Stimulated activated naive B cell treated with anti-CD40 and anti-IgM and Interleukin-4, amounts not matched to agents 10 μg/mL and 1 μg/mL and 100 μg/mL, for 72 hours (primary cell): ENCODE data around the gene ZNF444.
"Not testable (repeated sequence)": the region's sequence is repeated elsewhere in the genome, so short reads cannot be mapped to it uniquely, and the experiment has no call there.

Experiments used
- ATAC-seq, 2 donors: fragments of 150-1000 bp; cut with Tn5 transposase; replicated peaks; 2 replicates each; pipeline ENCODE4 v1.10.0; 2021; ENCODE audit warnings: moderate library complexity in 1 of 2
- DNase-seq: peaks from one replicate; pipeline ENCODE4 v3.0.0; 2021
- H3K27ac Mint-ChIP-seq: one replicate; pipeline ENCODE4 v1.8.0; 2022; ENCODE audit warnings: mild to moderate bottlenecking, mixed read lengths
- H3K27me3 Mint-ChIP-seq, 2 donors: one replicate each; pipeline ENCODE4 v1.8.0; 2022; ENCODE audit warnings: mixed read lengths in 2 of 2
- H3K36me3 Mint-ChIP-seq, 2 donors: one replicate each; pipeline ENCODE4 v1.8.0; 2022; ENCODE audit warnings: mixed read lengths in 2 of 2, mild to moderate bottlenecking in 1 of 2
- H3K4me1 Mint-ChIP-seq, 2 donors: one replicate each; pipeline ENCODE4 v1.8.0; 2022; ENCODE audit warnings: mixed read lengths in 2 of 2, mild to moderate bottlenecking in 1 of 2
- H3K4me3 Mint-ChIP-seq, 2 donors: one replicate each; pipeline ENCODE4 v1.8.0; 2022; ENCODE audit warnings: mild to moderate bottlenecking in 2 of 2, mixed read lengths in 2 of 2, moderate library complexity in 1 of 2
- H3K9me3 Mint-ChIP-seq, 2 donors: one replicate each; pipeline ENCODE4 v1.8.0; 2022; ENCODE audit warnings: mixed read lengths in 2 of 2, mild to moderate bottlenecking in 1 of 2

The ZNF444 gene

GRCh38 chr19:56155124-56155687 lies 14.1 kb downstream of the ZNF444 start:
- Mint-ChIP-seq H3K9me3 (peaks cover 6% of the 10 kb centered on the region in 2 donors), H3K36me3 (peaks cover 22 to 63% of the 10 kb centered on the region in 2 donors), H3K27me3 (no peaks in the 10 kb centered on the region), H3K27ac (no peak overlapping the region), H3K4me3 (no peak overlapping the region), H3K4me1 (peaks cover 10 to 11% of the 10 kb centered on the region in 2 donors)
- no peak for DNase-seq
- ATAC-seq: peak in 1 of 2 donors; percentile 25

- no peaks in the 10 kb centered on the region for H3K27me3 Mint-ChIP-seq
- ATAC-seq (no peak), DNase-seq (no peak)
- peaks cover 6% of the 10 kb centered on the region in 2 donors for H3K9me3 Mint-ChIP-seq
- H3K4me1 Mint-ChIP-seq: peaks cover 9 to 10% of the 10 kb centered on the region in 2 donors
- H3K36me3 Mint-ChIP-seq: peaks cover 24 to 70% of the 10 kb centered on the region in 2 donors
- H3K4me3 Mint-ChIP-seq: no peak overlapping the region
- no peak overlapping the region for H3K27ac Mint-ChIP-seq
These were observed 15.7 kb downstream of the ZNF444 start for GRCh38 chr19:56156768-56157167.

GRCh38 chr19:56158170-56158757 lies 17.2 kb downstream of the ZNF444 start:
- Mint-ChIP-seq H3K4me1 (peaks cover 12 to 18% of the 10 kb centered on the region in 2 donors), H3K36me3 (peaks cover 25 to 79% of the 10 kb centered on the region in 2 donors), H3K9me3 (peaks cover 6% of the 10 kb centered on the region in 2 donors), H3K27me3 (no peaks in the 10 kb centered on the region), H3K27ac (no peak overlapping the region), H3K4me3 (no peak overlapping the region)
- ATAC-seq (no peak), DNase-seq (no peak)

- Mint-ChIP-seq H3K9me3 (peaks cover 6% of the 10 kb centered on the region in 2 donors), H3K27me3 (peaks cover 0 to 2% of the 10 kb centered on the region in 2 donors), H3K4me3 (no peak overlapping the region), H3K4me1 (peaks cover 9 to 17% of the 10 kb centered on the region in 2 donors), H3K27ac (no peak overlapping the region), H3K36me3 (peaks cover 22 to 73% of the 10 kb centered on the region in 2 donors)
- ATAC-seq (no peak), DNase-seq (no peak)
These were observed 18.0 kb downstream of the ZNF444 start for GRCh38 chr19:56159009-56159559.

GRCh38 chr19:56159622-56160271 lies 18.7 kb downstream of the ZNF444 start:
- ATAC-seq (no peak), DNase-seq (no peak)
- peaks cover 22 to 70% of the 10 kb centered on the region in 2 donors for H3K36me3 Mint-ChIP-seq
- H3K27me3 Mint-ChIP-seq: peaks cover under 1 to 8% of the 10 kb centered on the region in 2 donors
- peaks cover 9 to 19% of the 10 kb centered on the region in 2 donors for H3K4me1 Mint-ChIP-seq
- peaks cover 6% of the 10 kb centered on the region in 2 donors for H3K9me3 Mint-ChIP-seq
- H3K4me3 Mint-ChIP-seq: no peak overlapping the region
- H3K27ac Mint-ChIP-seq: no peak overlapping the region

GRCh38 chr19:56161534-56161933 lies 20.4 kb downstream of the ZNF444 start:
- Mint-ChIP-seq H3K4me3 (no peak overlapping the region), H3K36me3 (peaks cover 24 to 53% of the 10 kb centered on the region in 2 donors), H3K27ac (no peak overlapping the region), H3K27me3 (peaks cover 4 to 16% of the 10 kb centered on the region in 2 donors), H3K4me1 (peaks cover 9 to 15% of the 10 kb centered on the region in 2 donors), H3K9me3 (peaks cover 6% of the 10 kb centered on the region in 2 donors)
- ATAC-seq (no peak), DNase-seq (no peak)

GRCh38 chr19:56162258-56162657 lies 21.2 kb downstream of the ZNF444 start:
- H3K9me3 Mint-ChIP-seq: peaks cover 6% of the 10 kb centered on the region in 2 donors
- H3K27me3 Mint-ChIP-seq: peaks cover 4 to 16% of the 10 kb centered on the region in 2 donors
- H3K4me1 Mint-ChIP-seq: peaks cover 9 to 15% of the 10 kb centered on the region in 2 donors
- no peak for DNase-seq
- H3K4me3 Mint-ChIP-seq: no peak overlapping the region
- peak; percentile 76 to 82 for ATAC-seq
- peaks cover 24 to 49% of the 10 kb centered on the region in 2 donors for H3K36me3 Mint-ChIP-seq
- peak overlapping the region; percentile 42 for H3K27ac Mint-ChIP-seq

GRCh38 chr19:56163097-56163496 lies 22.0 kb downstream of the ZNF444 start:
- Mint-ChIP-seq H3K27ac (no peak overlapping the region), H3K4me1 (peaks cover 9 to 15% of the 10 kb centered on the region in 2 donors), H3K4me3 (no peak overlapping the region), H3K27me3 (peaks cover 4 to 16% of the 10 kb centered on the region in 2 donors), H3K36me3 (peaks cover 20 to 41% of the 10 kb centered on the region in 2 donors), H3K9me3 (peaks cover 6% of the 10 kb centered on the region in 2 donors)
- no peak for ATAC-seq
- no peak for DNase-seq

- no peak overlapping the region for H3K4me3 Mint-ChIP-seq
- H3K4me1 Mint-ChIP-seq: peaks cover 5 to 15% of the 10 kb centered on the region in 2 donors
- DNase-seq (no peak), ATAC-seq (no peak)
- H3K36me3 Mint-ChIP-seq: peaks cover 3 to 7% of the 10 kb centered on the region in 2 donors
- H3K27me3 Mint-ChIP-seq: peaks cover 13 to 21% of the 10 kb centered on the region in 2 donors
- H3K27ac Mint-ChIP-seq: no peak overlapping the region
- H3K9me3 Mint-ChIP-seq: no peaks in the 10 kb centered on the region
These were observed 26.0 kb downstream of the ZNF444 start for GRCh38 chr19:56167064-56167578.

- Mint-ChIP-seq H3K9me3 (no peaks in the 10 kb centered on the region), H3K36me3 (no peaks in the 10 kb centered on the region), H3K4me1 (peaks cover 0 to 2% of the 10 kb centered on the region in 2 donors), H3K27me3 (peaks cover 15 to 29% of the 10 kb centered on the region in 2 donors), H3K27ac (no peak overlapping the region), H3K4me3 (no peak overlapping the region)
- ATAC-seq: no peak
- DNase-seq: no peak
These were observed 29.2 kb downstream of the ZNF444 start for GRCh38 chr19:56170261-56170660.

- H3K9me3 Mint-ChIP-seq: no peaks in the 10 kb centered on the region
- peaks cover 0 to 2% of the 10 kb centered on the region in 2 donors for H3K4me1 Mint-ChIP-seq
- H3K36me3 Mint-ChIP-seq: no peaks in the 10 kb centered on the region
- peaks cover 19 to 38% of the 10 kb centered on the region in 2 donors for H3K27me3 Mint-ChIP-seq
- DNase-seq: no peak
- no peak overlapping the region for H3K4me3 Mint-ChIP-seq
- ATAC-seq: no peak
- no peak overlapping the region for H3K27ac Mint-ChIP-seq
These were observed 33.0 kb downstream of the ZNF444 start for GRCh38 chr19:56174086-56174485.

- Mint-ChIP-seq H3K9me3 (no peaks in the 10 kb centered on the region), H3K27me3 (peaks cover 19 to 38% of the 10 kb centered on the region in 2 donors), H3K4me3 (no peak overlapping the region), H3K4me1 (peaks cover 0 to 2% of the 10 kb centered on the region in 2 donors), H3K27ac (no peak overlapping the region), H3K36me3 (no peaks in the 10 kb centered on the region)
- no peak for ATAC-seq
- DNase-seq: no peak
These were observed 33.5 kb downstream of the ZNF444 start for GRCh38 chr19:56174550-56174949.

GRCh38 chr19:56175861-56176307 lies 34.8 kb downstream of the ZNF444 start, which contains the start of gene GALP:
GALP (plus strand) TSS chr19:56176008; CDS start chr19:56177109, 1,101 bp downstream.
- DNase-seq, H3K27ac Mint-ChIP-seq, H3K4me1 Mint-ChIP-seq, ATAC-seq, H3K36me3 Mint-ChIP-seq, H3K4me3 Mint-ChIP-seq, H3K9me3 Mint-ChIP-seq: not testable (repeated sequence)
- peaks cover 15 to 38% of the 10 kb centered on the region in 2 donors for H3K27me3 Mint-ChIP-seq

- not testable (repeated sequence) for DNase-seq, H3K4me1 Mint-ChIP-seq, H3K4me3 Mint-ChIP-seq, H3K27ac Mint-ChIP-seq, H3K9me3 Mint-ChIP-seq, ATAC-seq, H3K36me3 Mint-ChIP-seq
- peaks cover 15 to 38% of the 10 kb centered on the region in 2 donors for H3K27me3 Mint-ChIP-seq
These were observed 35.2 kb downstream of the ZNF444 start for GRCh38 chr19:56176310-56176709.
